Effector memory CD4-positive, alpha-beta T cell (primary cell): ENCODE data around the gene PRAMEF20.
"Not testable (repeated sequence)": the region's sequence is repeated elsewhere in the genome, so short reads cannot be mapped to it uniquely, and the experiment has no call there.

Source experiments
- DNase-seq, 3 donors: peaks; one replicate each; pipeline ENCODE4 v3.0.0-alpha.2; 2020
- H3K27ac ChIP-seq: 2 replicates; pipeline ENCODE4 v1.7.0; 2013; ENCODE audit warnings: mild to moderate bottlenecking, low read length, moderate library complexity; ENCODE audit not compliant: insufficient read depth, poor library complexity, severe bottlenecking
- H3K27me3 ChIP-seq: replicated peaks from 2 replicates; pipeline ENCODE4 v1.7.0; 2013; ENCODE audit warnings: mild to moderate bottlenecking, low read length; ENCODE audit not compliant: insufficient read depth, control insufficient read depth, poor library complexity, severe bottlenecking
- H3K36me3 ChIP-seq: 2 replicates; pipeline ENCODE4 v1.7.0; 2013; ENCODE audit warnings: mild to moderate bottlenecking, low read length, moderate library complexity; ENCODE audit not compliant: control insufficient read depth, insufficient read depth
- H3K4me1 ChIP-seq: 2 replicates; pipeline ENCODE4 v1.7.0; 2013; ENCODE audit warnings: low read length, mild to moderate bottlenecking; ENCODE audit not compliant: control insufficient read depth, insufficient read depth, poor library complexity, severe bottlenecking
- H3K4me3 ChIP-seq: 2 replicates; pipeline ENCODE4 v1.7.0; 2013; ENCODE audit warnings: low read length, low read depth, mild to moderate bottlenecking; ENCODE audit not compliant: insufficient read depth, poor library complexity, severe bottlenecking
- H3K9me3 ChIP-seq: 2 replicates; pipeline ENCODE4 v1.7.0; 2013; ENCODE audit warnings: mild to moderate bottlenecking, low read length, moderate library complexity; ENCODE audit not compliant: control insufficient read depth
- total RNA-seq, 3 donors: gene quantifications; one replicate each; lab custom pipeline; 2026; lab: John Stamatoyannopoulos, UW

PRAMEF20 gene
- total RNA-seq: 0 reads per million in 3 donors

DNA sequence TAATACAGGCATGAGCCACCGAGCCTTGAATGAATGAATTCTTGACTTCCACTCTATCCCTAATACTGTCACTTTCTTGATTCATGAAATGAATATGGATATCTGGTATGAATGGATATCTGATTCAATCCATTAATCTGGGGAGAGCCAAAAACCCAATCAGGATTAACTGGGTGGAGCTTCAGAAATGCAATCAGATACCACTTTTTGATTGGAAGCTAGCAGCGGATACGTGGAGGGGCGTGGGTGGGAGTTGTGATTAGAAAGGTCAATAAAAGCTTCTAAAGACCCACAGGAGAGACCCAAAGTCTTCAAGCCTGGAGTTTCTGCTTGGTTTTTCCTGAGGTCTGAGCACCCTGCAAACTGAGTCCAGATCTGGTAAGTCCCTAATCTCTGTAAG, at the start of gene PRAMEF20:
Gene PRAMEF20, plus strand, starts transcription at position 301 of the 400 bp plus-strand sequence. CDS start 5,905 bp downstream, outside the sequence.
- not testable (repeated sequence) for H3K36me3 ChIP-seq, H3K4me1 ChIP-seq, H3K27ac ChIP-seq, DNase-seq, H3K4me3 ChIP-seq, H3K9me3 ChIP-seq, H3K27me3 ChIP-seq

DNA sequence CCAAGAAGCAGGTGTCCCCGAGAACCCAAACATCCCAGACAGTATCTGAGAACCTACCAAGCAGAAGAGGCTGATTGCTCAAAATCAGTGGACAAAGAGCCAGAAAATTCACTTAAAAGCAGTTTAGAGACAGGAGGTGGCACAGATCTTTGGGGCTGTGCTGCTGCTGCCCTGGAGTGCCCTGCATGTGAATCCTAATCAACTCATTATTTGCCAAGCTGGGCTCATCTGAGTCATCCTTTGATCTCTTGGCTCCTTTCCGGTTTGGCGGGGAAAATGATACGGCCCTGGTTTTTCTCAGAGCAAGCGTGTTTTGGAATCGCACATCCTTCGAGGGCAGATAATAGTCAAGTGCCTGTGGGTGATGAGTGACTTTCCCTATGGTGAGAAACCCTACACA, 47.9 kb upstream of the PRAMEF20 start:
- not testable (repeated sequence) for H3K36me3 ChIP-seq, H3K4me3 ChIP-seq, H3K27ac ChIP-seq, DNase-seq, H3K4me1 ChIP-seq, H3K9me3 ChIP-seq, H3K27me3 ChIP-seq

DNA sequence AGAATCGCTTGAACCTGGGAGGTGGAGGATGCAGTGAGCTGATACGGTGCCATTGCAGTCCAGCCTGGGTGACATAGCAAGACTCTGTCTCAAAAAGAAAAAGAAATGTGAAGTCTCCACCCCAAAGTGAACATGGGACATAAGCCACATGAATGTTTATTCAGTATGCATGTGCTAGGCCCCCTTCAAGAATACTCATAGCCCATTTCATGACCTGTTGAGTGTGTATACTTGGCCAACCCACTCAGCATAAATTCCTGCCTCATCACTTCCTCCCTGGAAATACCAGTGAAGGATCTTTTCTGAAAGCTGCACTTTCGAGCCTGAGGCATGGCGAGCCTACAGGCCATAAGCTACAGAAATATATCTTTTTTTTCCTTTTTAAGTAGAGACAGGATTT, 45.3 kb upstream of the PRAMEF20 start:
- not testable (repeated sequence) for DNase-seq, H3K4me1 ChIP-seq, H3K9me3 ChIP-seq, H3K36me3 ChIP-seq, H3K4me3 ChIP-seq, H3K27me3 ChIP-seq, H3K27ac ChIP-seq

DNA sequence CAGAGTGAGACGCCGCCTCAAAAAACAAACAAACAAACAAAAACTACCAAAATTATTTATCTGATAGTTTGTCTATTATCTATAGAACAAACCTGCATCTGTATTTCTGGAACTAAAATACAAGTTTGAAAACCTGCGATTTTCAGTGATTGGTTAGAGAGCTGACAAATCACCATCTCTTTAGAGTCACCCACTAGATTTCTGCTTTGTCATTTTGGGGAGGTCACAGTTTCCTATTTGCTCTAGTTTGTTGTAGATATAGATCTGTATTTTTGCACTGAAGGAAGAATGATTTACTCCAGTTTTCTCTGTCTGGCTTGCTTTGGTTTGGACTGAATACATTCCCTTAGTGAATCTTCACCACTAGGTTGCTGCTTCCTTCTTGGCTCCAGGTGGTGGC, 43.7 kb upstream of the PRAMEF20 start:
- H3K27me3 ChIP-seq, H3K9me3 ChIP-seq, H3K4me1 ChIP-seq, H3K27ac ChIP-seq, H3K36me3 ChIP-seq, DNase-seq, H3K4me3 ChIP-seq: not testable (repeated sequence)

DNA sequence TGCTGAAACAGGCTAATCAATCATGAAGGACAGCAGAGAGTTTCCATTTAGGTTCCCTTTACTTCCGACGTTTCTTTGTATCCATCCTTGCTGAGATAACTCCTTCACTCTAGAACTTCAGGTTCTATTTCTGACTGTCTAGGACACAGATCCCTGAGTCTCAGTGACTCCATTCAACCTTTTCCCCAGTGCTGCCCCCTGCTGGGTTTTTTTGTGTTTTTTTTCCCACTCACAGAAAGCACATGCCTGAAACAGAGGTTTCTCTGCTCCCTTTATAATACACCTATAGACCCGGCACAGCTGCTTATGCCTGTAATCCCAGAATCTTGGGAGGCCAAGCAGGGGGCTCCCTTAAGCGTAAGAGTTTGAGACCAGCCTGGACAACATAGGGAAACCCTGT, 41.7 kb upstream of the PRAMEF20 start:
- not testable (repeated sequence) for H3K9me3 ChIP-seq, H3K36me3 ChIP-seq, H3K27ac ChIP-seq, H3K4me3 ChIP-seq, DNase-seq, H3K4me1 ChIP-seq, H3K27me3 ChIP-seq

DNA sequence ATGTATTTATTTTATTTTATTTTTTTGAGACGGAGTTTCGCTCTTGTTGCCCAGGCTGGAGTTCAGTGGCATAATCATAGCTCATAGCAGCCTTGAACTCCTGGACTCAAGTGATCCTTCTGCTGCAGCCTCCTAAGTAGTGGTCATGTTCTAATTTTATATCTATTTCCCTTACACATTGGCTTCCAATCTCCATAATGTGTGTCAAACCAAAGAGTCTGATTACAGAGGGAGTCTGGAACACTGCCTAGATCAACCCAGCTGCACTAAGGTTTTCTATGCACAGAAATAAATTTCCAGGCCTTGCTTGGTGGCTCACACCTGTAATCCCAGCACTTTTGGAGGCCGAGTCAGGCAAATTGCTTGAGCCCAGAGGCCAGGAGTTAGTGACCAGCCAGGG, 31.3 kb upstream of the PRAMEF20 start:
- not testable (repeated sequence) for H3K9me3 ChIP-seq, H3K4me3 ChIP-seq, H3K4me1 ChIP-seq, H3K27me3 ChIP-seq, H3K27ac ChIP-seq, H3K36me3 ChIP-seq, DNase-seq

- H3K27me3 ChIP-seq, H3K27ac ChIP-seq, H3K4me3 ChIP-seq, H3K4me1 ChIP-seq, H3K36me3 ChIP-seq, H3K9me3 ChIP-seq, DNase-seq: not testable (repeated sequence)
Measured at GRCh38 chr1:13380380-13380779, 29.9 kb upstream of the PRAMEF20 start.

DNA sequence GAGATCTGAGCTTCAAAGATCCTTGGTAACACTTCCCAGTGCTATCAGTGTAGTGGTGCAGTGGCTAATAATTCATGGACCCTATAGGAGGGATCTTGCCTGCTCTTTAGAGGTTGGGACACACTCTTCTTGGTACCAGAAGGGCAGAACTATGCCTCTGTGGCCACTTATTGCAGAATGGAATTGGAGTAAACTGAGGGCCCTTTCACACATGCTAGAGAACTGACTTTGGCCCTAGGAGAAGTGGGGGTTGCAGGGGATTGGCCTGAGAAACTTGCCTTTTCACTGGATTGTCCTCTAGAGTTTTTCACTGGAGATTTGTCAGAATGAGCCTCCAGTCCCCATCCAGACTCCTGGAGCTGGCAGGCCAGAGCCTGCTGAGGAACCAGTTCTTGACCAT, 20.9 kb upstream of the PRAMEF20 start, which contains the start of gene PRAMEF17:
Gene PRAMEF17, plus strand, starts transcription at position 301 of the 400 bp plus-strand sequence. Its CDS starts 26 bp downstream, at position 327.
- H3K27ac ChIP-seq, H3K9me3 ChIP-seq, H3K36me3 ChIP-seq, H3K27me3 ChIP-seq, H3K4me3 ChIP-seq, H3K4me1 ChIP-seq, DNase-seq: not testable (repeated sequence)

DNA sequence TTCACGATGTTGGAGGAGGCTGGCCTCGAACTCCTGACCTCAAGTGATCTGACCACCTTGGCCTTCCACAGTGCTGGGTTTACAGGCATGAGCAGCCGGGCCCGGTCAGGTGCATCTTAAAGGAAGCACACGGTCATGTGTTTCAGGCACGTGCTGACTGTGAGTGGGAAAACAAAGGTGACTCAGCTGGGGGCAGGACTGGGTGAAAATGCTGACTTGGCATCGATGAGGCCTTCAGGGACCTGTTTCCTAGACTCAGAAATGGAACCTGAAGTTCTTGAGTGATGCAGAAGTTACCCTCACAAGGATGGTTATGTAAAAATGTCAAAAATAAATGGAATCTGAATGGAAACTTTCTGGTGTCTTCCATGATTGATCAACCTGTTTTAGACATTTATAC, 17.2 kb upstream of the PRAMEF20 start:
- not testable (repeated sequence) for H3K4me3 ChIP-seq, H3K4me1 ChIP-seq, H3K9me3 ChIP-seq, H3K27ac ChIP-seq, H3K27me3 ChIP-seq, H3K36me3 ChIP-seq, DNase-seq

DNA sequence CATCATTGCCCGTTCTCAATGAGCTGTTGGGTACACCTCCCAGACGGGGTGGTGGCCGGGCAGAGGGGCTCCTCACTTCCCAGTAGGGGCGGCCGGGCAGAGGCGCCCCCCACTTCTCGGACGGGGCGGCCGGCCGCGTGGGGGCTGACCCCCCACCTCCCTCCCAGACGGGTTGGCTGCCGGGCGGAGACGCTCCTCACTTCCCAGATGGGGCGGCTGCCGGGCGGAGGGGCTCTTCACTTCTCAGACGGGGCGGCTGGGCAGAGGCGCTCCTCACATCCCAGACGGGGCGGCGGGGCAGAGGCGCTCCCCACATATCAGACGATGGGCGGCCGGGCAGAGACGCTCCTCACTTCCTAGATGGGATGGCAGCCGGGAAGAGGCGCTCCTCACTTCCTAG, 15.5 kb upstream of the PRAMEF20 start:
- H3K9me3 ChIP-seq, DNase-seq, H3K27ac ChIP-seq, H3K27me3 ChIP-seq, H3K4me1 ChIP-seq, H3K4me3 ChIP-seq, H3K36me3 ChIP-seq: not testable (repeated sequence)

- not testable (repeated sequence) for H3K4me3 ChIP-seq, H3K27ac ChIP-seq, DNase-seq, H3K9me3 ChIP-seq, H3K27me3 ChIP-seq, H3K36me3 ChIP-seq, H3K4me1 ChIP-seq
Measured at GRCh38 chr1:13395311-13395710, 14.9 kb upstream of the PRAMEF20 start.
